ENCODE data around the gene GNG12.

Gene GNG12
- total RNA-seq: 1.0 to 6.3 (median 1.6) reads per million in 18 experiments

- DNase-seq: peak in 1 of 2 donors; percentile 8
These were observed at the start of gene GNG12 for GRCh38 chr1:67832737-67833601. GNG12 (minus strand) TSS chr1:67833467; CDS start chr1:67707686, 125,781 bp downstream.

- DNase-seq: no peak
These were observed 49.1 kb upstream of the GNG12 start for GRCh38 chr1:67882196-67882958.

GRCh38 chr1:67880056-67880601, 46.9 kb upstream of the GNG12 start:
- DNase-seq: no peak

GRCh38 chr1:67879485-67879884, 46.2 kb upstream of the GNG12 start:
- no peak for DNase-seq

- no peak for DNase-seq
These were observed 41.3 kb upstream of the GNG12 start for GRCh38 chr1:67874501-67875111.

- DNase-seq: no peak
These were observed 36.0 kb upstream of the GNG12 start for GRCh38 chr1:67869233-67869632.

- no peak for DNase-seq
These were observed 30.4 kb upstream of the GNG12 start for GRCh38 chr1:67863637-67864036.

GRCh38 chr1:67862685-67863084, 29.4 kb upstream of the GNG12 start:
- no peak for DNase-seq

- no peak for DNase-seq
These were observed 28.7 kb upstream of the GNG12 start for GRCh38 chr1:67861856-67862516.

GRCh38 chr1:67860776-67861175, 27.5 kb upstream of the GNG12 start:
- DNase-seq: no peak

GRCh38 chr1:67856921-67857320, 23.7 kb upstream of the GNG12 start:
- DNase-seq: no peak

GRCh38 chr1:67855961-67856360, 22.7 kb upstream of the GNG12 start:
- DNase-seq: no peak

GRCh38 chr1:67855444-67855843, 22.2 kb upstream of the GNG12 start:
- no peak for DNase-seq

GRCh38 chr1:67853704-67854103, 20.4 kb upstream of the GNG12 start:
- DNase-seq: peak; percentile 16 to 56

GRCh38 chr1:67851800-67852199, 18.5 kb upstream of the GNG12 start:
- no peak for DNase-seq

- DNase-seq: peak; percentile 17 to 41
These were observed 17.4 kb upstream of the GNG12 start for GRCh38 chr1:67850611-67851075.

GRCh38 chr1:67850151-67850551, 16.9 kb upstream of the GNG12 start:
- DNase-seq: peak; percentile 10 to 22

- DNase-seq: no peak
These were observed 14.2 kb upstream of the GNG12 start for GRCh38 chr1:67847466-67847865.

- no peak for DNase-seq
These were observed 13.3 kb upstream of the GNG12 start for GRCh38 chr1:67846538-67846937.

- DNase-seq: no peak
These were observed 11.7 kb upstream of the GNG12 start for GRCh38 chr1:67844988-67845387.

- DNase-seq: no peak
These were observed 10.5 kb upstream of the GNG12 start for GRCh38 chr1:67843746-67844145.

- DNase-seq: no peak
These were observed 10.1 kb upstream of the GNG12 start for GRCh38 chr1:67843331-67843730.
